Neural progenitor cell (in vitro differentiated cells): ENCODE measurements around the gene REN. TPM values are rescaled to one million over a fixed set of nuclear protein-coding genes. Genes with fewer than 3 reads are reported as not detected.
A peak's percentile ranks its signal among the peaks of the same experiment; 100 is the strongest.

Source experiments
- DNase-seq: peaks from one replicate; pipeline ENCODE4 v3.0.0-alpha.2; 2016; ENCODE audit warnings: low spot score
- H2AFZ ChIP-seq: fragments of 200-600 bp; sonication (generic); replicated peaks from 2 replicates; pipeline ENCODE4 v1.6.1; 2016; ENCODE audit warnings: antibody characterized with exemption
- H3F3A ChIP-seq: fragments of 200-600 bp; sonication (generic); 2 replicates; pipeline ENCODE4 v1.6.1; 2016; ENCODE audit warnings: antibody characterized with exemption, low read depth
- H3K27ac ChIP-seq: fragments of 200-600 bp; sonication (generic); 2 replicates; pipeline ENCODE4 v1.5.1; 2016; ENCODE audit warnings: mild to moderate bottlenecking
- H3K27me3 ChIP-seq: fragments of 200-600 bp; sonication (generic); 2 replicates; pipeline ENCODE4 v1.6.1; 2016; ENCODE audit warnings: mild to moderate bottlenecking, moderate library complexity
- H3K36me3 ChIP-seq: fragments of 200-600 bp; sonication (generic); 2 replicates; pipeline ENCODE4 v1.5.1; 2016
- H3K4me1 ChIP-seq: fragments of 200-600 bp; sonication (generic); 2 replicates; pipeline ENCODE4 v1.6.1; 2016; ENCODE audit warnings: mixed run types
- H3K4me2 ChIP-seq: fragments of 200-600 bp; sonication (generic); 2 replicates; pipeline ENCODE4 v1.6.1; 2016
- H3K4me3 ChIP-seq: fragments of 200-600 bp; sonication (generic); 2 replicates; pipeline ENCODE4 v1.5.1; 2016
- H3K79me2 ChIP-seq: fragments of 200-600 bp; sonication (generic); 2 replicates; pipeline ENCODE4 v1.6.1; 2016; ENCODE audit warnings: low read depth
- H3K9ac ChIP-seq: fragments of 200-600 bp; sonication (generic); 2 replicates; pipeline ENCODE4 v1.6.1; 2016
- H3K9me3 ChIP-seq: fragments of 200-600 bp; sonication (generic); 2 replicates; pipeline ENCODE4 v1.5.1; 2016; ENCODE audit warnings: low read depth
- H4K20me1 ChIP-seq: fragments of 200-600 bp; sonication (generic); 2 replicates; pipeline ENCODE4 v1.6.1; 2016; ENCODE audit warnings: low read depth
- H3K27ac Mint-ChIP-seq: 3 replicates; pipeline ENCODE4 v1.8.0; 2021; ENCODE audit warnings: mixed read lengths
- H3K27me3 Mint-ChIP-seq: 2 replicates; pipeline ENCODE4 v1.8.0; 2022; ENCODE audit warnings: low read depth, mild to moderate bottlenecking, inconsistent platforms, moderate library complexity, mixed read lengths; ENCODE audit not compliant: insufficient read depth
- H3K36me3 Mint-ChIP-seq: 3 replicates; pipeline ENCODE4 v1.8.0; 2021; ENCODE audit warnings: mixed read lengths
- H3K4me1 Mint-ChIP-seq: 3 replicates; pipeline ENCODE4 v1.8.0; 2021; ENCODE audit warnings: mixed read lengths
- H3K4me3 Mint-ChIP-seq: 3 replicates; pipeline ENCODE4 v1.8.0; 2021; ENCODE audit warnings: mild to moderate bottlenecking, moderate library complexity, mixed read lengths
- H3K9me3 Mint-ChIP-seq: 3 replicates; pipeline ENCODE4 v1.8.0; 2020; ENCODE audit warnings: mixed read lengths
- CTCF ChIP-seq: fragments of 200-600 bp; sonication (generic); IDR thresholded peaks from 2 replicates; pipeline ENCODE4 v1.5.1; 2017; ENCODE audit warnings: antibody characterized with exemption, mild to moderate bottlenecking
- EZH2 ChIP-seq: fragments of 200-600 bp; sonication (generic); IDR thresholded peaks from 2 replicates; pipeline ENCODE4 v1.6.1; 2017; ENCODE audit warnings: antibody characterized with exemption, mild to moderate bottlenecking, moderate library complexity
- EZH2phosphoT487 ChIP-seq: fragments of 200-600 bp; sonication (generic); IDR thresholded peaks from 2 replicates; pipeline ENCODE4 v1.6.1; 2017; ENCODE audit warnings: antibody characterized with exemption
- total RNA-seq: library from RNA; depleted of rRNA; stranded (reverse); fragments of >200 nt; gene quantifications from 2 replicates; pipeline ENCODE4 v1.2.3, GENCODE V29; 2015; ENCODE audit warnings: low replicate concordance

REN gene
- total RNA-seq, 1 donor from 2014 or later: not detected

DNA sequence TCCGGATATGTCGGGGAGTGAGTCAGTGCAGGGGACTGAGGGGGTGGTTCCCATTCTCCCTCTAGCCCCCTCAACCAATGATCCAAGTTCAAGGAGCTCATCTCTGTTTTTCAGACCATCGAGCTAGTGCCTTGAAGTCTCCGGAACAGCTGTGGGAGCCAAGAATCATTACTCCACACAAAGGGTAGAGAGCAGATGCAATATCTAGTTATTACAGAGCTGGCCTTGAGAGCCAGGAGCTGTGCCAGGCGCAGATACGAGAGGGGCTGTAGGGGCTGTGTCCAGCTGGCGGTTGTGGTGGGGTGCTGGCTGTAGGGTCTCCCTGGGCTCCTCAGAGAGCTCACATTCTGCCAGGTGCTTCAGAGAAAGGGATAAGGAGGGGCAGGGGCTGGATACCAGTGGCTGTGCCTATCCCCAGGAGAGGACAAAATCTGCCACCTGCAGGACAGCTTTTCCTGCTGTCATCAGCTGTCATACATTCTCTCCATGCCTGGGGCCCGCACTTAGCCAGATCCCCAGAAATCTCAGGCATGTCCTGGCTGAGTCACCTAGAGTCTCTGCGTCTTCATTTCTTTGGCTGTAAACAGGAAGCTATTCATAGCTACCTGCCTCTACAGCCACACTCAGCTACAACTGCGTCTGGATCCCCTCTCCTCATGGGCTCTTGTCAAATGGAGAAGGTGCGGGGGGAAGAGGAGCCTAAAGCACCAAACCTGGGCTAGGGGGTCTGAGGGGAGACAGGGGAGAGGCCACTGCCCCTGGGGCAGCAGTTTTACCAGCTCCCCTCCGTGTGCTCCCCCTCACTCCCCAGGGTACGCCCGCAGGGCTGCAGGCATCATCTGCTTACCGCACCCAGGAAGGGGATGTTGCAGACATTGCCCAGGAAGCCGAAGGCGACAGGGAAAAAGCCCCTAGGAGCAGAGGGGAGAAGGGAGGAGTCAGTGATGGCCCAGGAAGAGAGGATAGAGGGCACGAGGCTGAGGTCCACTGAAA lies 32.5 kb upstream of the REN start:
- Histone ChIP-seq H2AFZ (no peak overlapping the region), H3F3A (peaks cover 6% of the 10 kb centered on the region), H3K79me2 (no peaks in the 10 kb centered on the region), H3K9me3 (no peaks in the 10 kb centered on the region), H3K4me3 (no peak overlapping the region), H3K36me3 (no peaks in the 10 kb centered on the region), H3K27ac (no peak overlapping the region), H3K4me2 (no peak overlapping the region), H3K4me1 (no peaks in the 10 kb centered on the region), H4K20me1 (no peaks in the 10 kb centered on the region), H3K27me3 (no peaks in the 10 kb centered on the region), H3K9ac (no peak overlapping the region)
- Mint-ChIP-seq H3K9me3 (no peaks in the 10 kb centered on the region), H3K4me3 (no peak overlapping the region), H3K27ac (no peak overlapping the region), H3K27me3 (peaks cover 22% of the 10 kb centered on the region), H3K4me1 (peaks cover 3% of the 10 kb centered on the region), H3K36me3 (no peaks in the 10 kb centered on the region)
- DNase-seq: peak; percentile 30
- TF ChIP-seq EZH2 (no peak), CTCF (no peak), EZH2phosphoT487 (no peak)

DNA sequence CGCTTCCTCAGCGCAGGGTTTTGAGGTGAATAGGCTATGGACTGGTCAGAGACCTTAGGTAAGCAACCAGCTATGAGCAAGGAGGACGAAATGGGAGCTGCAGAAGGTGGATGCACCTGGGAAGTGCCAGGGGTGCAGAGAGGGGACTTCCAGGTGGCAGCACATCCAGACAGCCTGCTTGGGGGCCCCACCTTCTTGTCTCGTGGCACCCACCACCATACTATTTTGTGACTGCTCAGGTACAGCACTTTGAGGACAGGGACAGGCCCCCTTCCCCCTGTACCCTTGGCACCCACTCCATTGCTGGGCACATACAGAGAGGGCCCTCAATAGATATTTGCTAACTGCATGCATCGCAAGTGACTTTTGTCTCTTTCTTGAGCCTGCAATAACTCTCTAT lies 30.9 kb upstream of the REN start:
- Histone ChIP-seq H3K36me3 (no peaks in the 10 kb centered on the region), H2AFZ (no peak overlapping the region), H3K9ac (no peak overlapping the region), H3K4me3 (no peak overlapping the region), H3K4me2 (no peak overlapping the region), H3K27ac (no peak overlapping the region), H4K20me1 (no peaks in the 10 kb centered on the region), H3K27me3 (peaks cover 13% of the 10 kb centered on the region), H3K79me2 (no peaks in the 10 kb centered on the region), H3K9me3 (no peaks in the 10 kb centered on the region), H3K4me1 (no peaks in the 10 kb centered on the region), H3F3A (peaks cover 6% of the 10 kb centered on the region)
- no peaks in the 10 kb centered on the region for H3K36me3 Mint-ChIP-seq
- no peak overlapping the region for H3K4me3 Mint-ChIP-seq
- peaks cover 3% of the 10 kb centered on the region for H3K4me1 Mint-ChIP-seq
- peaks cover 27% of the 10 kb centered on the region for H3K27me3 Mint-ChIP-seq
- H3K9me3 Mint-ChIP-seq: no peaks in the 10 kb centered on the region
- no peak for DNase-seq
- no peak overlapping the region for H3K27ac Mint-ChIP-seq
- TF ChIP-seq EZH2 (no peak), CTCF (no peak), EZH2phosphoT487 (no peak)

GRCh38 chr1:204196068-204196795 lies 30.1 kb upstream of the REN start, which contains the start of gene KISS1:
Gene KISS1 (minus strand): TSS chr1:204196491. CDS start chr1:204192876, 3,615 bp downstream.
- Histone ChIP-seq H3K27ac (no peak within 1 kb of the TSS), H2AFZ (peak within 1 kb of the TSS; percentile 17), H3K36me3 (no peaks in the 10 kb centered on the region), H4K20me1 (no peaks in the 10 kb centered on the region), H3K9ac (no peak within 1 kb of the TSS), H3K4me3 (no peak within 1 kb of the TSS), H3K9me3 (no peaks in the 10 kb centered on the region), H3K27me3 (peaks cover 22% of the 10 kb centered on the region), H3K4me2 (no peak within 1 kb of the TSS), H3K79me2 (no peaks in the 10 kb centered on the region), H3F3A (peaks cover 6% of the 10 kb centered on the region), H3K4me1 (peaks cover 4% of the 10 kb centered on the region)
- no peaks in the 10 kb centered on the region for H3K36me3 Mint-ChIP-seq
- H3K27ac Mint-ChIP-seq: no peak within 1 kb of the TSS
- peaks cover 26% of the 10 kb centered on the region for H3K27me3 Mint-ChIP-seq
- no peak within 1 kb of the TSS for H3K4me3 Mint-ChIP-seq
- peaks cover 6% of the 10 kb centered on the region for H3K4me1 Mint-ChIP-seq
- H3K9me3 Mint-ChIP-seq: no peaks in the 10 kb centered on the region
- TF ChIP-seq EZH2: no peak
- TF ChIP-seq EZH2phosphoT487: no peak
- no peak for TF ChIP-seq CTCF
- no peak for DNase-seq
